H1 (cell line): ENCODE results near the gene LRRC26. TPM values are rescaled to one million over a fixed set of nuclear protein-coding genes. Genes with fewer than 3 reads are reported as not detected.

Experiments
- CTCF ChIA-PET: fragments of 300-600 bp; sonication (Branson Sonifier 250); formaldehyde crosslinking; loops from one replicate; lab custom pipeline; 2021; ENCODE audit not compliant: partially characterized antibody; lab: Charles Lee
- POLR2A ChIA-PET: fragments of 300-600 bp; sonication (Branson Sonifier 250); formaldehyde crosslinking; loops from one replicate; lab custom pipeline; 2021; ENCODE audit warnings: inconsistent platforms; ENCODE audit not compliant: partially characterized antibody; lab: Charles Lee
- DNase-seq, 2 experiments: peaks; one replicate each; pipeline versions ENCODE4 v3.0.0 to v3.0.0-alpha.2; 2010 to 2022; ENCODE audit warnings: low spot score in 2 of 2, low read depth in 1 of 2, mixed read lengths in 1 of 2
- FAIRE-seq: peaks from 2 replicates; lab custom pipeline; 2011; peaks lifted over from hg19 to GRCh38; lab: Jason Lieb, UNC
- H2AFZ ChIP-seq: 2 replicates; pipeline ENCODE4 v1.8.1; 2012; ENCODE audit warnings: low read length, inconsistent platforms
- H2AK5ac ChIP-seq: 2 replicates; pipeline ENCODE4 v1.6.1; 2013; ENCODE audit warnings: low read depth, low read length
- H2BK120ac ChIP-seq: replicated peaks from 2 replicates; pipeline ENCODE3; 2013; ENCODE audit warnings: low read depth, low read length, inconsistent platforms
- H2BK12ac ChIP-seq: 2 replicates; pipeline ENCODE4 v1.6.1; 2013; ENCODE audit warnings: low read depth, low read length
- H2BK15ac ChIP-seq: 2 replicates; pipeline ENCODE4 v1.6.1; 2013; ENCODE audit warnings: low read length
- H2BK20ac ChIP-seq: 2 replicates; pipeline ENCODE4 v1.6.1; 2013; ENCODE audit warnings: low read length
- H2BK5ac ChIP-seq: 2 replicates; pipeline ENCODE4 v1.6.1; 2013; ENCODE audit warnings: low read depth, low read length
- H3K14ac ChIP-seq: 2 replicates; pipeline ENCODE4 v1.6.1; 2013; ENCODE audit warnings: inconsistent platforms; ENCODE audit not compliant: insufficient read length
- H3K18ac ChIP-seq: 2 replicates; pipeline ENCODE4 v1.6.1; 2013; ENCODE audit warnings: low read length; ENCODE audit errors: extremely low read depth
- H3K23ac ChIP-seq: 2 replicates; pipeline ENCODE4 v1.6.1; 2013; ENCODE audit warnings: inconsistent platforms; ENCODE audit not compliant: insufficient read length
- H3K23me2 ChIP-seq: 2 replicates; pipeline ENCODE4 v1.6.1; 2013; ENCODE audit warnings: low read depth, low read length
- H3K27ac ChIP-seq: 2 replicates; pipeline ENCODE4 v1.6.1; 2011; ENCODE audit warnings: low read depth, low read length, inconsistent platforms
- H3K27me3 ChIP-seq, 4 experiments: replicated peaks in 1 of 4; 1 replicate in 1 of 4; 2 replicates in 3 of 4; pipeline versions ENCODE4 v1.6.1 to v1.8.1; 2011 to 2013; ENCODE audit warnings: low read length in 3 of 4, mild to moderate bottlenecking in 3 of 4, inconsistent platforms in 2 of 4, mixed read lengths in 2 of 4, moderate library complexity in 1 of 4; ENCODE audit not compliant: control insufficient read depth in 3 of 4, insufficient read depth in 3 of 4; ENCODE audit errors: extremely low read depth in 1 of 4
- H3K36me3 ChIP-seq, 4 experiments: 2 replicates each; pipeline versions ENCODE4 v1.6.1 to v1.8.1; 2011 to 2013; ENCODE audit warnings: mild to moderate bottlenecking in 4 of 4, low read length in 3 of 4, moderate library complexity in 2 of 4, control low read depth in 1 of 4, inconsistent platforms in 1 of 4; ENCODE audit not compliant: insufficient read depth in 4 of 4, control insufficient read depth in 2 of 4
- H3K4ac ChIP-seq: replicated peaks from 2 replicates; pipeline ENCODE3; 2013; ENCODE audit warnings: low read length, low read depth, mixed read lengths, inconsistent platforms; ENCODE audit not compliant: insufficient read length
- H3K4me1 ChIP-seq, 4 experiments: replicated peaks in 1 of 4; 1 replicate in 1 of 4; 2 replicates in 3 of 4; pipeline versions ENCODE4 v1.6.1 to v1.8.1; 2011 to 2013; ENCODE audit warnings: low read length in 3 of 4, inconsistent platforms in 2 of 4, mixed read lengths in 1 of 4; ENCODE audit not compliant: insufficient read depth in 4 of 4, control insufficient read depth in 3 of 4
- H3K4me2 ChIP-seq, 2 experiments: 2 replicates each; pipeline versions ENCODE4 v1.6.1 to v1.8.1; 2011 to 2013; ENCODE audit warnings: low read depth in 2 of 2, low read length in 2 of 2, control low read depth in 1 of 2, inconsistent platforms in 1 of 2, mild to moderate bottlenecking in 1 of 2; ENCODE audit not compliant: insufficient read depth in 1 of 2
- H3K4me3 ChIP-seq, 4 experiments: fragments of 200-600, 300-600 bp in 1 of 4; sonication (generic), shearing (Covaris generic), sonication (Bioruptor Twin) in 1 of 4; 2 replicates each; pipeline versions ENCODE4 v1.5.1 to v1.8.1; 2011 to 2016; ENCODE audit warnings: low read length in 4 of 4, low read depth in 3 of 4, control low read depth in 2 of 4, inconsistent platforms in 2 of 4, mild to moderate bottlenecking in 2 of 4, mixed read lengths in 1 of 4, moderate library complexity in 1 of 4; ENCODE audit not compliant: insufficient read depth in 2 of 4; ENCODE audit errors: extremely low read depth in 1 of 4
- H3K56ac ChIP-seq: replicated peaks from 2 replicates; pipeline ENCODE3; 2013; ENCODE audit warnings: low read depth, mild to moderate bottlenecking, mixed read lengths, low read length, inconsistent platforms; ENCODE audit not compliant: insufficient read length
- H3K79me1 ChIP-seq: 2 replicates; pipeline ENCODE4 v1.6.1; 2013; ENCODE audit warnings: low read depth, low read length, control low read depth
- H3K79me2 ChIP-seq, 2 experiments: 2 replicates each; pipeline versions ENCODE4 v1.6.1 to v1.8.1; 2012 to 2013; ENCODE audit warnings: low read length in 2 of 2, mild to moderate bottlenecking in 2 of 2, inconsistent platforms in 1 of 2; ENCODE audit not compliant: insufficient read depth in 2 of 2, control insufficient read depth in 1 of 2
- H3K9ac ChIP-seq, 4 experiments: replicated peaks in 1 of 4; 1 replicate in 1 of 4; 2 replicates in 3 of 4; pipeline versions ENCODE4 v1.6.1 to v1.8.1; 2011 to 2013; ENCODE audit warnings: low read depth in 3 of 4, low read length in 3 of 4, control low read depth in 2 of 4, mild to moderate bottlenecking in 2 of 4, moderate library complexity in 2 of 4, inconsistent platforms in 1 of 4; ENCODE audit errors: extremely low read depth in 1 of 4
- H3K9me3 ChIP-seq, 2 experiments: 2 replicates each; pipeline versions ENCODE4 v1.6.1 to v1.8.1; 2012 to 2013; ENCODE audit warnings: mild to moderate bottlenecking in 2 of 2, moderate library complexity in 2 of 2, control low read depth in 1 of 2, inconsistent platforms in 1 of 2, low read depth in 1 of 2, low read length in 1 of 2, mixed read lengths in 1 of 2; ENCODE audit not compliant: insufficient read depth in 2 of 2
- H4K20me1 ChIP-seq, 2 experiments: replicated peaks in 1 of 2; 2 replicates each; pipeline versions ENCODE3 to v1.8.1; 2011 to 2013; ENCODE audit warnings: inconsistent platforms in 2 of 2, low read length in 2 of 2, mild to moderate bottlenecking in 1 of 2; ENCODE audit not compliant: insufficient read depth in 2 of 2, control insufficient read depth in 1 of 2
- H4K5ac ChIP-seq: 2 replicates; pipeline ENCODE4 v1.6.1; 2013; ENCODE audit warnings: low read length, low read depth, mixed read lengths, inconsistent platforms; ENCODE audit not compliant: insufficient read length
- H4K8ac ChIP-seq: 2 replicates; pipeline ENCODE4 v1.8.0; 2013; ENCODE audit warnings: mild to moderate bottlenecking, moderate library complexity, low read length, inconsistent platforms; ENCODE audit not compliant: insufficient read depth; ENCODE audit errors: extremely low read depth
- H4K91ac ChIP-seq: replicated peaks from 2 replicates; pipeline ENCODE3; 2013; ENCODE audit warnings: low read length, mixed read lengths, inconsistent platforms; ENCODE audit not compliant: insufficient read length
- BRCA1 ChIP-seq: IDR thresholded peaks from 2 replicates; pipeline ENCODE4 v1.6.1; 2012; ENCODE audit warnings: low read depth, low read length, improper control_type of control experiment
- POU5F1 ChIP-seq: IDR thresholded peaks from 2 replicates; pipeline ENCODE4 v1.6.1; 2011; ENCODE audit warnings: low read depth, mild to moderate bottlenecking, low read length, moderate library complexity
- RXRA ChIP-seq: IDR thresholded peaks from 2 replicates; pipeline ENCODE4 v1.6.1; 2011; ENCODE audit warnings: low read depth, mild to moderate bottlenecking, low read length, moderate library complexity; ENCODE audit not compliant: insufficient read depth
- whole genome bisulfite sequencing, 2 experiments: shearing (Covaris generic) in 1 of 2; methylation state at CpG; one replicate each; pipeline versions ENCODE4 v1.1.6 to v1.1.7; 2013 to 2015; ENCODE audit warnings: low lambda C conversion rate in 2 of 2, mixed read lengths in 2 of 2, inconsistent platforms in 1 of 2, low coverage in 1 of 2, missing lambda C conversion rate in 1 of 2; ENCODE audit not compliant: insufficient replicate concordance in 2 of 2, insufficient coverage in 1 of 2, insufficient read length in 1 of 2; ENCODE audit errors: extremely low coverage in 1 of 2, missing lambda C conversion rate in 1 of 2; 5-methylcytosine and 5-hydroxymethylcytosine counted together
- polyA plus RNA-seq, 7 experiments: library from polyadenylated mRNA; depleted of rRNA in 3 of 7; stranded (reverse) in 5 of 7; unstranded in 2 of 7; fragments of >200 nt in 5 of 7; fragments of 200-250 nt in 2 of 7; gene quantifications; 1 replicate in 5 of 7; 2 replicates in 1 of 7; 4 replicates in 1 of 7; pipeline versions ENCODE4 v1.2.1 to v1.2.3, GENCODE V29; 2011 to 2013; ENCODE audit warnings: missing spikeins in 2 of 7, mixed read lengths in 2 of 7
- total RNA-seq: library from RNA; stranded (reverse); fragmentation: NEBNext Ultra II Directional; extraction: Animal tissue kit (Norgen Biotek cat#: 25700); gene quantifications from 2 replicates; pipeline ENCODE4 v1.2.1, GENCODE V29; 2021

The LRRC26 gene
- total and polyA plus RNA-seq, 2 of the 8 experiments (the other 6 are each of a cell fraction or from before 2014, with no cell fraction given), result 0.34 to 0.85 TPM

DNA sequence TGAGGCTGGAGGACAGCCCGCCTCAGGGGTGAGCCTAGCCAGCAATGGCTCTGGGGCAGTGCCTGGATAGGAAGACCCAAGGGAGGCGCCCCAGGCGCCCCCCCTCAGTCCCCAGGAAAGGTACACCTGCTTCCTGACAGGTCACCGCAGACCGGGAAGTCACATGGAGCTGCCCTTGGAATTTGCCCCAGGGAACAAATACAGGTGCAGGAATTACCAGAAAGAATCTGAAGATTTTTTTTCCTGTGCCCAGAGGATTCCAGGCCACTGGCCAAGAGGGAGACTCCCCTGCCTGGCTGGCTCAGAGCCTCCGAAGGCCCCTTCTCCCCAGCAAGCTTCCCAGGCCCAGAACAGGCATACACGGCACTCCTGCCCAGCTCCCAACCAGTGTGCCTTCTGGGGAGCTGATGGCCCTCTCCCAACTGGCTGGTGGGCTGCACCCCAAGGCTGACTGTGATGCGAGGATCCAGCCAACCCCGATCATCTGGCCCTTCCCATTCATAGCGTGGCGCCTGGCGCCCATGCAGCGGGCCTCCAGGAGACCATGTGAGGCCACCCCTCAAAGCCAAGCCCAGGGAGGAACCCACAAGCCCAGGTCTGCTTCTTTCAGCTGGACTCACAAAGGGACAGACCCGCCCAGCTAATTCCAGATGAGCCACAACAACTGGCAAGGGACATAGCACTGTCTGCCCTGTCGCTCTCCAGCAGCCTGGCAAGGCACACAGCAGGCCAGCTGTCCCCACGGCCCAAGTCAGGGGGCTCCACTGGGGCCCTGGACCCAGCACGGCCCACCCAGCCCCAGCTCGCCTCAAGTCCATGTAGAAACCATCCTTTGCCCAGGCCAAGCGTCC, 28.4 kb upstream of the LRRC26 start:
- ChIA-PET CTCF (interaction anchor here (0.6 to 14.0 kb wide), 10 partner anchors 8 to 108 kb away, joined by 3 to 204 read pairs (median 4); partner anchors contain the start of genes CYSRT1, RNF208, RNF224 and SLC34A3), POLR2A (interaction anchor here (0.8 to 2.2 kb wide), 13 partner anchors 10 to 108 kb away, joined by 3 to 21 read pairs (median 4); partner anchors contain the start of genes ANAPC2, RNF208 and SSNA1)
- FAIRE-seq, result no peak
- Histone ChIP-seq H4K91ac (no peak overlapping the region), H2AFZ (no peak overlapping the region), H4K5ac (no peak overlapping the region), H2BK120ac (no peak overlapping the region), H3K56ac (no peak overlapping the region), H3K27ac (no peak overlapping the region), H3K23ac (no peak overlapping the region), H3K79me1 (peaks cover 22% of the 10 kb centered on the region), H2BK5ac (no peak overlapping the region), H3K4me2 (peak overlapping the region; percentile 70 to 76; a peak in 2 of 4 replicates), H3K36me3 (no peaks in the 10 kb centered on the region), H3K4me3 (peak overlapping the region in 1 of 4 experiments; percentile 67; a peak in 1 of 8 replicates), H3K18ac (no peak overlapping the region), H3K27me3 (no peaks in the 10 kb centered on the region), H4K8ac (peak overlapping the region; percentile 35; the same call in 1 of the 2 replicates), H3K9ac (no peak overlapping the region), H2BK15ac (no peak overlapping the region), H3K14ac (no peak overlapping the region), H3K4ac (no peak overlapping the region), H2BK20ac (no peak overlapping the region), H2AK5ac (no peak overlapping the region), H3K79me2 (peaks cover 0 to 30% of the 10 kb centered on the region in 2 experiments; a peak in 3 of 4 replicates), H3K9me3 (no peaks in the 10 kb centered on the region), H3K23me2 (peaks cover 3% of the 10 kb centered on the region; the same call in 1 of the 2 replicates), H3K4me1 (peaks cover 0 to 33% (median 17%) of the 10 kb centered on the region in 4 experiments; a peak in 6 of 7 replicates), H4K20me1 (peaks cover 7 to 29% of the 10 kb centered on the region in 2 experiments), H2BK12ac (no peak overlapping the region)
- no peak for TF ChIP-seq POU5F1
- TF ChIP-seq RXRA, result no peak
- TF ChIP-seq BRCA1, result no peak
- 89% methylated on average over 14 of the region's 19 CpGs; no CpG with 5 or more reads in 1 of the 2 experiments for WGBS, 2 experiments
- no peak for DNase-seq
